B cell (primary cell): ENCODE measurements around the gene POLRMT. TPM values are rescaled to one million over a fixed set of nuclear protein-coding genes. Genes with fewer than 3 reads are reported as not detected.

Source experiments
- ATAC-seq: fragments of 200-7000 bp; cut with Tn5 transposase; one replicate; pipeline ENCODE4 v1.10.0; 2021; ENCODE audit warnings: low read depth, mild to moderate bottlenecking, moderate number of reproducible peaks, moderate library complexity
- CTCF ChIA-PET: fragments of 350-600 bp; sonication (Branson Sonifier 250); formaldehyde crosslinking; loops from one replicate; lab custom pipeline; 2021; ENCODE audit warnings: antibody characterized with exemption, inconsistent platforms; lab: Charles Lee
- POLR2A ChIA-PET: fragments of 350-600 bp; sonication (Branson Sonifier 250); formaldehyde crosslinking; loops from one replicate; lab custom pipeline; 2021; ENCODE audit warnings: antibody characterized with exemption; lab: Charles Lee
- DNase-seq: peaks from one replicate; pipeline ENCODE4 v3.0.0; 2013
- H2AFZ ChIP-seq: 2 replicates; pipeline ENCODE4 v1.6.1; 2012; ENCODE audit warnings: mild to moderate bottlenecking, low read depth, low read length; ENCODE audit not compliant: insufficient read depth, poor library complexity, severe bottlenecking
- H3K27ac ChIP-seq, 2 donors: 1 replicate in 1 of 2; 2 replicates in 1 of 2; pipeline ENCODE4 v1.5.1; 2012 to 2013; ENCODE audit warnings: low read length in 2 of 2, mild to moderate bottlenecking in 2 of 2, moderate library complexity in 1 of 2
- H3K27me3 ChIP-seq, 4 experiments: fragments of 200-600 bp in 1 of 4; sonication (generic) in 1 of 4; replicated peaks in 1 of 4; 1 replicate in 2 of 4; 2 replicates in 2 of 4; pipeline versions ENCODE4 v1.6.1 to v1.7.0; 2013 to 2016; ENCODE audit warnings: low read length in 3 of 4, mild to moderate bottlenecking in 2 of 4, mixed read lengths in 1 of 4, moderate library complexity in 1 of 4; ENCODE audit not compliant: insufficient read depth in 4 of 4, control insufficient read depth in 3 of 4; ENCODE audit errors: control extremely low read depth in 1 of 4
- H3K36me3 ChIP-seq, 2 experiments: replicated peaks in 1 of 2; 1 replicate in 1 of 2; 2 replicates in 1 of 2; pipeline versions ENCODE4 v1.6.1 to v1.7.1; 2013; ENCODE audit warnings: low read length in 1 of 2; ENCODE audit not compliant: insufficient read depth in 2 of 2, control insufficient read depth in 1 of 2; ENCODE audit errors: control extremely low read depth in 1 of 2, extremely low read depth in 1 of 2
- H3K4me1 ChIP-seq, 2 donors: fragments of 200-600 bp in 1 of 2; sonication (generic) in 1 of 2; 1 replicate in 1 of 2; 2 replicates in 1 of 2; pipeline versions ENCODE4 v1.5.1 to v1.6.1; 2013 to 2017; ENCODE audit warnings: low read length in 2 of 2; ENCODE audit not compliant: control insufficient read depth in 2 of 2, insufficient read depth in 2 of 2
- H3K4me2 ChIP-seq: replicated peaks from 2 replicates; pipeline ENCODE3; 2012; ENCODE audit warnings: mild to moderate bottlenecking, low read depth, low read length; ENCODE audit not compliant: poor library complexity, severe bottlenecking
- H3K4me3 ChIP-seq, 5 experiments: fragments of 200-600 bp in 1 of 5; sonication (generic) in 1 of 5; 1 replicate in 3 of 5; 2 replicates in 2 of 5; pipeline versions ENCODE4 v1.5.1 to v1.7.0; 2011 to 2016; ENCODE audit warnings: low read length in 4 of 5, mild to moderate bottlenecking in 4 of 5, low read depth in 2 of 5, control low read depth in 1 of 5, moderate library complexity in 1 of 5; ENCODE audit not compliant: insufficient read depth in 1 of 5; ENCODE audit errors: control extremely low read depth in 1 of 5, extremely low read depth in 1 of 5
- H3K79me2 ChIP-seq: fragments of 200-600 bp; sonication (generic); one replicate; pipeline ENCODE4 v1.6.0; 2016; ENCODE audit warnings: low read length; ENCODE audit not compliant: control insufficient read depth, insufficient read depth
- H3K9ac ChIP-seq: fragments of 200-600 bp; sonication (generic); 2 replicates; pipeline ENCODE4 v1.6.1; 2017; ENCODE audit warnings: mild to moderate bottlenecking, low read length, moderate library complexity
- H3K9me3 ChIP-seq, 3 donors: one replicate each; pipeline versions ENCODE4 v1.6.1 to v1.7.1; 2013; ENCODE audit warnings: low read length in 2 of 3; ENCODE audit not compliant: control insufficient read depth in 2 of 3, insufficient read depth in 1 of 3; ENCODE audit errors: control extremely low read depth in 1 of 3
- H4K20me1 ChIP-seq: 2 replicates; pipeline ENCODE4 v1.6.0; 2012; ENCODE audit warnings: mild to moderate bottlenecking, low read length; ENCODE audit not compliant: insufficient read depth, control insufficient read depth, poor library complexity, severe bottlenecking
- H3K27ac Mint-ChIP-seq: one replicate; pipeline ENCODE4 v1.8.0; 2021; ENCODE audit warnings: mixed read lengths
- H3K27me3 Mint-ChIP-seq: one replicate; pipeline ENCODE4 v1.8.0; 2021; ENCODE audit warnings: mixed read lengths
- H3K4me1 Mint-ChIP-seq: one replicate; pipeline ENCODE4 v1.8.0; 2021; ENCODE audit warnings: mixed read lengths
- H3K4me3 Mint-ChIP-seq: one replicate; pipeline ENCODE4 v1.8.0; 2021; ENCODE audit warnings: mixed read lengths
- H3K9me3 Mint-ChIP-seq: one replicate; pipeline ENCODE4 v1.8.0; 2022; ENCODE audit warnings: mixed read lengths; ENCODE audit not compliant: insufficient read depth
- CTCF ChIP-seq: fragments of 200-600 bp; IDR thresholded peaks from one replicate; pipeline ENCODE4 v1.8.0; 2022; ENCODE audit warnings: antibody characterized with exemption, mild to moderate bottlenecking
- EZH2 ChIP-seq: IDR thresholded peaks from 2 replicates; pipeline ENCODE4 v1.6.1; 2012; ENCODE audit warnings: borderline replicate concordance, low read depth, mild to moderate bottlenecking, moderate library complexity, low read length; ENCODE audit not compliant: insufficient read depth, poor library complexity, severe bottlenecking
- WGBS: methylation state at CpG from one replicate; pipeline ENCODE4 v1.1.5; 2013; ENCODE audit warnings: missing lambda C conversion rate; ENCODE audit not compliant: insufficient coverage; 5-methylcytosine and 5-hydroxymethylcytosine counted together
- intact Hi-C: fragments of 100-400 bp; cut with micrococcal nuclease; formaldehyde crosslinking; loops from one replicate; pipeline ENCODE4 v1.10.0; 2022
- polyA plus RNA-seq: library from polyadenylated mRNA; depleted of rRNA; stranded (reverse); fragments of >200 nt; gene quantifications from 2 replicates; pipeline ENCODE4 v1.2.3, GENCODE V29; 2012
- total RNA-seq, 2 donors: library from RNA; stranded (reverse); fragments of 120-200 nt in 1 of 2; gene quantifications; 1 replicate in 1 of 2; 2 replicates in 1 of 2; pipeline versions ENCODE4 v1.2.3 to v1.2.4, GENCODE V29; 2013 to 2022

The POLRMT gene
- total and polyA plus RNA-seq, 2 donors (not counting 1 experiment from before 2014, with no cell fraction given): 77.8 to 98.0 TPM

GRCh38 chr19:644363-644762, 11.0 kb upstream of the POLRMT start:
- DNase-seq: no peak
- no peaks in the 10 kb centered on the region for H3K27me3 Mint-ChIP-seq
- no peak overlapping the region for H3K4me3 ChIP-seq
- peaks cover 0 to 23% of the 10 kb centered on the region in 2 experiments for H3K36me3 ChIP-seq
- no peak overlapping the region for H3K9ac ChIP-seq
- no peaks in the 10 kb centered on the region for H3K79me2 ChIP-seq
- peaks cover 12% of the 10 kb centered on the region for H3K4me1 Mint-ChIP-seq
- peak overlapping the region in 1 of 2 donors; percentile 43 for H3K27ac ChIP-seq
- intact Hi-C loops: no loop called here
- H3K4me3 Mint-ChIP-seq: no peak overlapping the region
- no peak for TF ChIP-seq EZH2
- TF ChIP-seq CTCF: no peak
- no peak overlapping the region for H3K4me2 ChIP-seq
- no peaks in the 10 kb centered on the region for H3K9me3 Mint-ChIP-seq
- ChIA-PET POLR2A (no interaction called here), CTCF (no interaction called here)
- peaks cover under 1 to 11% of the 10 kb centered on the region in 2 donors for H3K4me1 ChIP-seq
- no peak overlapping the region for H2AFZ ChIP-seq
- peaks cover 49% of the 10 kb centered on the region for H4K20me1 ChIP-seq
- ATAC-seq: no peak
- 68% methylated on average over 28 of the region's 28 CpGs for WGBS
- no peaks in the 10 kb centered on the region for H3K27me3 ChIP-seq
- H3K27ac Mint-ChIP-seq: peak overlapping the region; percentile 59
- no peaks in the 10 kb centered on the region for H3K9me3 ChIP-seq

GRCh38 chr19:643736-644135, 10.4 kb upstream of the POLRMT start:
- Mint-ChIP-seq H3K4me1 (peaks cover 16% of the 10 kb centered on the region), H3K9me3 (no peaks in the 10 kb centered on the region), H3K27ac (no peak overlapping the region), H3K27me3 (no peaks in the 10 kb centered on the region), H3K4me3 (no peak overlapping the region)
- Histone ChIP-seq H3K9me3 (peaks cover 0 to 5% (median 0%) of the 10 kb centered on the region in 3 donors), H3K4me2 (no peak overlapping the region), H3K27me3 (no peaks in the 10 kb centered on the region), H3K9ac (no peak overlapping the region), H2AFZ (no peak overlapping the region), H3K27ac (no peak overlapping the region), H3K79me2 (no peaks in the 10 kb centered on the region), H4K20me1 (peaks cover 48% of the 10 kb centered on the region), H3K36me3 (peaks cover 0 to 21% of the 10 kb centered on the region in 2 experiments), H3K4me1 (peaks cover 7 to 18% of the 10 kb centered on the region in 2 donors), H3K4me3 (no peak overlapping the region)
- DNase-seq (no peak), ATAC-seq (no peak)
- intact Hi-C loops: no loop called here
- WGBS: 92% methylated on average over 23 of the region's 24 CpGs
- POLR2A ChIA-PET: no interaction called here
- TF ChIP-seq CTCF (no peak), EZH2 (no peak)
- CTCF ChIA-PET: no interaction called here
